Mesothelial cell of epicardium (in vitro differentiated cells): ENCODE results near the gene CENPF. TPM values are rescaled to one million over a fixed set of nuclear protein-coding genes. Genes with fewer than 3 reads are reported as not detected.

Experiments used
- DNase-seq, 2 experiments: peaks; one replicate each; pipeline ENCODE4 v3.0.0; 2021; ENCODE audit warnings: low spot score in 2 of 2; ENCODE audit not compliant: unreplicated experiment in 2 of 2
- H3K27ac Mint-ChIP-seq: 2 replicates; pipeline ENCODE4 v1.8.0; 2021; ENCODE audit warnings: mixed read lengths
- H3K27me3 Mint-ChIP-seq: 2 replicates; pipeline ENCODE4 v1.8.0; 2021; ENCODE audit warnings: low read depth, mixed read lengths
- H3K36me3 Mint-ChIP-seq: 2 replicates; pipeline ENCODE4 v1.8.0; 2021; ENCODE audit warnings: mixed read lengths
- H3K4me1 Mint-ChIP-seq: 2 replicates; pipeline ENCODE4 v1.8.0; 2021; ENCODE audit warnings: mixed read lengths
- H3K4me3 Mint-ChIP-seq: 2 replicates; pipeline ENCODE4 v1.8.0; 2021; ENCODE audit warnings: mild to moderate bottlenecking, moderate library complexity, mixed read lengths
- H3K9me3 Mint-ChIP-seq: 2 replicates; pipeline ENCODE4 v1.8.0; 2021; ENCODE audit warnings: mixed read lengths
- total RNA-seq: library from RNA; stranded (reverse); gene quantifications from 3 replicates; pipeline ENCODE4 v1.2.1, GENCODE V29; 2021
- TF ChIP-seq, protein P1 (sequence below): fragments of 200-600 bp; sonication (generic); IDR thresholded peaks from one replicate; pipeline ENCODE4 v1.5.0; 2021; ENCODE audit warnings: antibody characterized with exemption; ENCODE audit not compliant: unreplicated experiment

Gene CENPF
- total RNA-seq, 1 donor from 2014 or later, result 58.1 TPM

GRCh38 chr1:214685906-214686305 lies 82.9 kb downstream of the CENPF start:
- no peak overlapping the region for H3K27ac Mint-ChIP-seq
- TF ChIP-seq, protein P1, sequence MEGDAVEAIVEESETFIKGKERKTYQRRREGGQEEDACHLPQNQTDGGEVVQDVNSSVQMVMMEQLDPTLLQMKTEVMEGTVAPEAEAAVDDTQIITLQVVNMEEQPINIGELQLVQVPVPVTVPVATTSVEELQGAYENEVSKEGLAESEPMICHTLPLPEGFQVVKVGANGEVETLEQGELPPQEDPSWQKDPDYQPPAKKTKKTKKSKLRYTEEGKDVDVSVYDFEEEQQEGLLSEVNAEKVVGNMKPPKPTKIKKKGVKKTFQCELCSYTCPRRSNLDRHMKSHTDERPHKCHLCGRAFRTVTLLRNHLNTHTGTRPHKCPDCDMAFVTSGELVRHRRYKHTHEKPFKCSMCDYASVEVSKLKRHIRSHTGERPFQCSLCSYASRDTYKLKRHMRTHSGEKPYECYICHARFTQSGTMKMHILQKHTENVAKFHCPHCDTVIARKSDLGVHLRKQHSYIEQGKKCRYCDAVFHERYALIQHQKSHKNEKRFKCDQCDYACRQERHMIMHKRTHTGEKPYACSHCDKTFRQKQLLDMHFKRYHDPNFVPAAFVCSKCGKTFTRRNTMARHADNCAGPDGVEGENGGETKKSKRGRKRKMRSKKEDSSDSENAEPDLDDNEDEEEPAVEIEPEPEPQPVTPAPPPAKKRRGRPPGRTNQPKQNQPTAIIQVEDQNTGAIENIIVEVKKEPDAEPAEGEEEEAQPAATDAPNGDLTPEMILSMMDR, result no peak
- H3K27me3 Mint-ChIP-seq, result no peaks in the 10 kb centered on the region
- H3K4me1 Mint-ChIP-seq, result no peaks in the 10 kb centered on the region
- no peak overlapping the region for H3K4me3 Mint-ChIP-seq
- H3K9me3 Mint-ChIP-seq, result no peaks in the 10 kb centered on the region
- DNase-seq, result no peak
- no peaks in the 10 kb centered on the region for H3K36me3 Mint-ChIP-seq

DNA sequence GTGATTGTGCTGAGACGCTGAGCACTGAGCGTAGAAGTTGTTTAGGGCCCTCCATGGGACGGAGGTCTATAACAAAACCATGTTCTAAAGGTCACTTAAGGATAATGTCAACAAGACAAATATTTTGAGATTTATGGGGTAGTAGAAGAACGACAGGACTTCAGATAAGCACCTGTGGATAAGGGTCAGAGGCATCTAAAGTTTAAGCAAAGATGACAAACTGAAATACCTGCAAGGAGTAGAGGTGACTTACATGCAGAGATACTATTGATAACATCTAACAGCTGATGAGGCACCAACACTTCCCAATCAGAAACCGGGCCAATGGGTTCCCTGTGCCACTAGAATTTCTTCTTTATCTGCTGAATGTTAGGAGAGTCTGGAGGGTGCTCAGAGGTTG lies 83.5 kb downstream of the CENPF start:
- no peak for DNase-seq
- Mint-ChIP-seq H3K27ac (no peak overlapping the region), H3K27me3 (no peaks in the 10 kb centered on the region), H3K9me3 (no peaks in the 10 kb centered on the region), H3K4me1 (no peaks in the 10 kb centered on the region), H3K36me3 (no peaks in the 10 kb centered on the region), H3K4me3 (no peak overlapping the region)
- TF ChIP-seq, protein P1, result no peak

DNA sequence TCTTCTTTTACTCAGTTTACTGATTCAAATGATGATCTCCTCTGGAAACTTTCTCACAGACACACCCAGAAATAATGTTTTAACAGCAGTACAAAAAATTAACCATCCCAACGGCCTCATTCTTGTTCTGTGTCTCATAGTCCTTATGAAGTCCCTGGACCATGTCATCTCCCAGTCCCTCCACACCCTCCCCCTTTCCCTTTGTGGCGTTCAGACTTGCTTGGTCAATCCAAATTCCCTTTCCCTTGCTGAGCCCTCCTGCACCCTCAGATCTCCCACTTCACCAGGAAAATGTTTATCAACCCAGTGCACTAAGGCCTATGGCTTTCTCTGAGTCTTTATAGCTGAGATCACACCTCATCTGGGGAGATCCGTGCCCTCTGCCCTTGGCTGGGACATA lies 85.9 kb downstream of the CENPF start:
- no peak for DNase-seq
- H3K4me1 Mint-ChIP-seq, result no peaks in the 10 kb centered on the region
- no peaks in the 10 kb centered on the region for H3K27me3 Mint-ChIP-seq
- no peak overlapping the region for H3K27ac Mint-ChIP-seq
- no peaks in the 10 kb centered on the region for H3K36me3 Mint-ChIP-seq
- TF ChIP-seq, protein P1, result no peak
- H3K9me3 Mint-ChIP-seq, result no peaks in the 10 kb centered on the region
- H3K4me3 Mint-ChIP-seq, result no peak overlapping the region

DNA sequence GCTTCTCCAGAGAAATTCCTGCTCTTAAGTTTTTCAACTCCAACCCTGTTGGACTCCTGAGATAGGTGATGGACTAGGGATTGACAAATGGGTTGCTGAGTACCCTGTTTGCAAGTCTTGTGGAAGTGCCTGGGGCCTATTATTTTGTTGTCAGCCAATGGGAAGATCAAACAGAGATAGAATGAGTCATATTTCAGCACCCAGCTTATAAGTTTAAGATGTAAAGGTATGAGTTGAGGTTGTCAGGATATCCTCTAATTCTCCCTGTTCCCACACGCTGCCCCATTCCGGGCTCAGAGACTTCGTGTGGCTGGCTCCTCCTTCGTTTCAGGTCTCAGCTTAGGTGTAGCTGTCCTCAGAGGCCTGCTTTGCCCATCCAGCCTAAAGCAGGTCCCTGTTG lies 91.8 kb downstream of the CENPF start:
- no peak for DNase-seq
- no peaks in the 10 kb centered on the region for H3K36me3 Mint-ChIP-seq
- TF ChIP-seq, protein P1, result no peak
- no peaks in the 10 kb centered on the region for H3K4me1 Mint-ChIP-seq
- H3K4me3 Mint-ChIP-seq, result no peak overlapping the region
- H3K27me3 Mint-ChIP-seq, result no peaks in the 10 kb centered on the region
- H3K27ac Mint-ChIP-seq, result no peak overlapping the region
- peaks cover 13% of the 10 kb centered on the region for H3K9me3 Mint-ChIP-seq

DNA sequence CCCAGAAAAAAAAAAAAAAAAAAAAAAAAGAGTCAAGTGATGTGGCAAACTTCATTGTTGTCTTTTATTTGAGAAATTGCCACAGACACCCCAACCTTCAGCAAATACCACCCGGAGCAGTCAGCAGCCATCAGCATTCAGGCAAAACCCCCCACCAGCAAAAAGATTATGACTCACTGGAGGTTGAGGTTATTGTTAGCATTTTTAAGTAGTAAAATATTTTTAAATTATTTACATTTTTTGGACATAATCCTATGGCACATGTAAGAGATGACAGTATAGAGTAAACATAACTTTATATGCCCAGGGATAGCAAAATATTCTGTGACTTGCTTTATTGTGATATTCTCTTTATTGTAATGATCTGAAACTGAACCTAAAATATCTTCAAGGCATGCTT lies 95.6 kb downstream of the CENPF start:
- TF ChIP-seq, protein P1, result no peak
- no peaks in the 10 kb centered on the region for H3K36me3 Mint-ChIP-seq
- H3K27ac Mint-ChIP-seq, result no peak overlapping the region
- H3K4me1 Mint-ChIP-seq, result peaks cover 6% of the 10 kb centered on the region
- H3K27me3 Mint-ChIP-seq, result no peaks in the 10 kb centered on the region
- DNase-seq, result no peak
- H3K4me3 Mint-ChIP-seq, result no peak overlapping the region
- H3K9me3 Mint-ChIP-seq, result peaks cover 18% of the 10 kb centered on the region

GRCh38 chr1:214700437-214700836 lies 97.4 kb downstream of the CENPF start:
- Mint-ChIP-seq H3K4me3 (no peak overlapping the region), H3K27me3 (no peaks in the 10 kb centered on the region), H3K36me3 (no peaks in the 10 kb centered on the region), H3K27ac (peak overlapping the region; percentile 40), H3K9me3 (peaks cover 36% of the 10 kb centered on the region), H3K4me1 (peaks cover 6% of the 10 kb centered on the region)
- no peak for DNase-seq
- TF ChIP-seq, protein P1, result no peak
